GM12865 (cell line): ENCODE measurements around the gene EIF5AL1.
"Not testable (repeated sequence)": the region's sequence is repeated elsewhere in the genome, so short reads cannot be mapped to it uniquely, and the experiment has no call there.

Experiments
- DNase-seq: peaks from one replicate; pipeline ENCODE4 v3.0.0; 2010; ENCODE audit warnings: low read depth
- H3K4me3 ChIP-seq: 2 replicates; pipeline ENCODE4 v1.5.1; 2011; ENCODE audit warnings: mild to moderate bottlenecking, low read depth, low read length, control low read depth
- TF ChIP-seq, protein P1 (sequence below): IDR thresholded peaks from 2 replicates; pipeline ENCODE4 v1.5.1; 2011; ENCODE audit warnings: low read length, control low read depth, low read depth, inconsistent platforms; ENCODE audit not compliant: insufficient read depth; ENCODE audit errors: missing control alignments

The EIF5AL1 gene

DNA sequence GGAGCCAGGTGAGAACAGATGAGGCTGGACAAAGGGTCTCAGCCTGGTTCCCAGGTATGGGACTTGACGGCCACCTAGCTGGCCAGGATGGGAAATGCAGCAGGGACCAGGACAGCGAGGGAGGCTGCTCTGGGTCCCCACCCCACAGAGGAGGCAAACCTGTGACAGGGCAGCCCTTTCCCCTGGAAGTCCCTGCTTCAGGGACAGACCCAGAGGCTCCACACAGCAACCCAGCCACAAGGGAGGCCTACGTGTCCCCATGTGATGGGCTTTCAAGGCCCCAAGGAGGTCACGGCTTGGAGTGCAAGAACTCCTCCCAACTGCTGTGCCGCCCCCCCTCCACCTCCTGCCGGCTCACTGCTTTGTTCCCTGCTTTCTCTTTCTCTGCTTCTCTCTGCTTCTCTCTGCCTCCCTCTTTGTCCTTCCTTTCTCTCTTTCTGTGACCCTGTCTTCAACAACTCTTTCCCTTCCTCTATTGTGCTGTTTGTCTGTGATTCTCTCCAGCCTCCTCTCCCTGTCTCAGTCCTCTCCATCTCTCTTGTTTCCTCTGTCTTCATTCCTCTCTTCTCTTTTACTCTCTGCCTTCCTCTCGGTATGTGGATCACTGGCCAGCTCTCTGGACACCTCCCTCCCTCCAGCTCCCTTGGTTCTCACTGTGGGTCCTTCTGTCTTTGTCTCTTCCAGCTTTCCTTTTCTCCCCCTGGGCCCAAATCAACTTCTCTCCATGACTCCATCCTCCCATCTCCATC is 9.6 kb upstream of the EIF5AL1 start:
- TF ChIP-seq, protein P1, sequence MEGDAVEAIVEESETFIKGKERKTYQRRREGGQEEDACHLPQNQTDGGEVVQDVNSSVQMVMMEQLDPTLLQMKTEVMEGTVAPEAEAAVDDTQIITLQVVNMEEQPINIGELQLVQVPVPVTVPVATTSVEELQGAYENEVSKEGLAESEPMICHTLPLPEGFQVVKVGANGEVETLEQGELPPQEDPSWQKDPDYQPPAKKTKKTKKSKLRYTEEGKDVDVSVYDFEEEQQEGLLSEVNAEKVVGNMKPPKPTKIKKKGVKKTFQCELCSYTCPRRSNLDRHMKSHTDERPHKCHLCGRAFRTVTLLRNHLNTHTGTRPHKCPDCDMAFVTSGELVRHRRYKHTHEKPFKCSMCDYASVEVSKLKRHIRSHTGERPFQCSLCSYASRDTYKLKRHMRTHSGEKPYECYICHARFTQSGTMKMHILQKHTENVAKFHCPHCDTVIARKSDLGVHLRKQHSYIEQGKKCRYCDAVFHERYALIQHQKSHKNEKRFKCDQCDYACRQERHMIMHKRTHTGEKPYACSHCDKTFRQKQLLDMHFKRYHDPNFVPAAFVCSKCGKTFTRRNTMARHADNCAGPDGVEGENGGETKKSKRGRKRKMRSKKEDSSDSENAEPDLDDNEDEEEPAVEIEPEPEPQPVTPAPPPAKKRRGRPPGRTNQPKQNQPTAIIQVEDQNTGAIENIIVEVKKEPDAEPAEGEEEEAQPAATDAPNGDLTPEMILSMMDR: peak; percentile 22

DNA sequence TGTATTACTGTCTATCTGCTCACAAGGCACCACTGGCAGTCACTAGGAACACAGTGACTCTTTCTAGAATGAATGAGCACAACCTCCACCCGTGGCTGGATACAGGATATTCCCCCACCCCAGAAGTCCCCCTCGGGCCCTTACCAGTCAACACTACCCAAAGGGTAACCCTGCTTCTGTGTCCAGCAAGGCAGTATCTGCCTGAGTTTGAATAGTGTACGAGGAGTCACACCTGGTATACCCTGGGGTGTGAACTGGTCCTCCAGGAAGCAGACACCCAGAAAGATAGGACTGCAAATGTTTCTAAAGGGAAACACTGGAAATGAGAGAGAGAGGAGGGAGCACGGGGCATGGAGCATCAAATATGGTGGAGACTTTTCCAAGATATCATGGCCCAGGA is 8.5 kb upstream of the EIF5AL1 start:
- H3K4me3 ChIP-seq, DNase-seq: not testable (repeated sequence)

More for the DNA sequence above, 9.6 kb upstream of the EIF5AL1 start:
- no peak for DNase-seq
- no peak overlapping the region for H3K4me3 ChIP-seq

DNA sequence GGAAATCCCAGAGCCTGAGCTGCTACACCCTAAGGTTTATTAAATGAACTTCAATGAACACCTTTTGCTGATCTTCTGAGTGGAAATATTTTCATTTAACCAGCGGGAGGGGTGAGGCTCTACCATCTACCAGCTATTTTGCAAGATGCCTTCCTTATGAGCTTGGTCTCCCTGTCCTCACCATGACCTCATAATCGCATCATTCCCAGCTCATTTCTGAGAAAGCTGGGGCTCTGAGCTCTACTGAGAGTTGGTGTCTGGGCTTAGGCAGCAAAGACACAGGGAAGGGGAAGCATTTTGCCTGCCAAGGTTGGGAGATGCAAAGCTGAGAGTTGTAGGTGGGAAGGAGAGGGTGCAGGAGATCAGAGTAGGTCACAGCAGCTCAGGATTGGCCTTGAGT is 7.8 kb upstream of the EIF5AL1 start:
- DNase-seq, H3K4me3 ChIP-seq: not testable (repeated sequence)

DNA sequence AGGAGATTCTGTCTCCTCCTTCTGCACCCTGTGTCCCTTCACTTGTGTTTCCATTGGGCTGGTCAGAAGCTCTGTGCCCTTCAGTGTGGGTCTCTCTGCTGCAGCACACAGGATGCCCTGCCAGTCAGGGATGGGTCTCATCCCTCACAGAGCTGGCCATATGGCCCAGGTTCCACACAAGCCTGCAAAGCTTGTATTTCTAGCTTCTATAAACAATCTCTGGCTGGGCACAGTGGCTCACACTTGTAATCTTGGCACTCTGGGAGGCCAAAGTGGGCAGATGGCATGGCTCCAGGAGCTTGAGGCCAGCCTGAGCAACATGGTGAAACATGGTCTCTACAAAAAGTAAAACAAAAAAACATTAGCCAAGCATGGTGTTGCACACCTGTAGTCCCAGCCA is 7.0 kb upstream of the EIF5AL1 start:
- H3K4me3 ChIP-seq, DNase-seq: not testable (repeated sequence)

DNA sequence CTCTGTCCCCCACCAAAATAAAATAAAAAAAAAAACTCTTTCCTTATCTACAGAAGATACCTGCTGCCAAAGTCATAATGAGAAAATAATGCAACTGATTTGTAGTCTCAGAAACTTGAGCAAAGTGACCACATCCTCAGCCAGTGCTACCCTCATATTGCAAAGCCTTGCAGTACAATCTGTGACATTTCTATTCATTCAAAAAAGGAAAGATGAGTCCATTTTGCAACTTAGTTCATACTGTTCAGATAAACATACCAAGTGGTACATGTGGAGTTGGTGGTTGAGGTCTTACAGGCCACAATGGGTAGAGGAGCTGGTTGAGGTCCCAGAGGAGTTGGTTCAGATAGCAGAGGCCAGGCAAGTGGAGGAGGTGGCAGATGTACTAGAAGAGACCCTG is 6.5 kb upstream of the EIF5AL1 start:
- peak; percentile 26 for DNase-seq
- no peak overlapping the region for H3K4me3 ChIP-seq
- TF ChIP-seq, protein P1: no peak

DNA sequence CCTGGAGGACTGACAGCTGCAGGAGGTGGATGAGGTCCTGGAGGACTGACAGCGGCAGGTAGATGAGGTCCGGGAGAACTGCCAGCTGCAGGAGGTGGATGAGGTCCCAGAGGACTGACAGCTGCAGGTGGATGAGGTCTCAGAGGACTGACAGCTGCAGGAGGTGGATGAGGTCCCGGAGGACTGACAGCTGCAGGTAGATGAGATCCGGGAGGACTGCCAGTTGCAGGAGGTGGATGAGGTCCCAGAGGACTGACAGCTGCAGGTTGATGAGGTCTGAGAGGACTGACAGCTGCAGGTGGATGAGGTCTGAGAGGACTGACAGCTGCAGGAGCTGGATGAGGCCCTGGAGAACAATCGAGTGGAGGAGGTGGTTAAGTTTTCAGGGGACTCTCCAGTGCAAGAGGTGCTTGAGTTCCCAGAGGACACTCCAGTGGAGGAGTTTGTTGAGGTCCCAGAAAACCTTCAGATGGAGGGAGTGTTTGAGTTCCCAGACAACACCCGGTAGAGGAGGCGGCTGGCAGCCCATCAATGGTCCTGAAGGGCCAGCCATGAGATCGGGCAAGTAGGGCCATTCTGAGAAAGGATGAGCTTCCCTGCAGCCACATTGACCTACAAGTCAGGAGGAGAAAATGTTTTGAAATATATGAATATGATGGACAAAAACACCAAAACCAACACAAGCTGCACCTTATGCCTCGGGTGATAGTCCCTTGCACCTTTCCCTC is 4.7 kb upstream of the EIF5AL1 start:
- no peak for DNase-seq
- no peak overlapping the region for H3K4me3 ChIP-seq
- TF ChIP-seq, protein P1: no peak

DNA sequence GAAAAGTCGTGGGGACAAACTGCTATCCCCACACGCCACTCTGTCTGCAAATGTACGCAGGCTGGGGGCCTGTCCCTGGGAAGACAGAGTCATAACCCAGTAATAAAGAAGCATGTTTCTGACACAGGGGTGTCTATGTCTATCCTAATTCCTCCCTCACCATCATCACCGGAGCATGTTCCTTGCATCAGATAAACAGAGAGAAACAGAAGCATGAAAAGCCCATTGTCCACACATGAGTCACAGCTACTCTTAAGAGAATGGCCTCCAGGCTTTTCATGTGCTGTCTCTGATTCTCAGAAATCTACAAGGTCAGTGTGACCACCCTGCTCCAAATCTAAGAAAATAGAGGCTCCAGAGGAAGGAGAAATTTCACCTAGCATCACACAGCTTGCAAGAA is 4.1 kb upstream of the EIF5AL1 start:
- not testable (repeated sequence) for H3K4me3 ChIP-seq, DNase-seq

DNA sequence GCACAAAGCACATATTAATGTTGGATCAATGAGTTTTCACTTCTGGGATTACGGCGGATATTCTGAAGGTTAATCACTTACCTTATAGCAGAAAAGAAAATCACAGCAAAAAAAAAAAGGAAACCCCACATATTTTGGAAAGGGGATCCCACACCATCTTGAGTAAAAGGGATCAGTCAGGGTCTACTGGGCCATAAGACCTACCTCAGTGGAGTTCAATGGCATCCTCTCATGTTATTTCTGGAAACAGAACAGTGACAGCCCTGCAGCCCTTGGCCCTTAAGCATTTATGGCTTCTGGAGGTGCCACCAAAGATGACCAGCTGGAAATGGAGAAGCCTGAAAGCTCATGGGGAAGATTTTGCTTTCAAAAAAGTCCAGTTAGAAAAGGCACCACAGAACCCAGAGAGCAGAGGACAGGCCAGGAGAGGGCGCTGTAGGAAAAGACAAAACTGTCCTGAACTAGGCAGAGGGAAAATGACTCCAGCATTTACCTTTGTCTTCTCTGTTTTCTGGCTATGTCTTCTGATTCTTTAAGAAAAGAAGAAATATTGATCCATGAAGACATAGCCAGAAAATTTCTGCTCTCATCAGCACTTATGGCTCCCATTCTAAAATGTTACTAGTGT is 2.9 kb upstream of the EIF5AL1 start:
- not testable (repeated sequence) for DNase-seq, H3K4me3 ChIP-seq

DNA sequence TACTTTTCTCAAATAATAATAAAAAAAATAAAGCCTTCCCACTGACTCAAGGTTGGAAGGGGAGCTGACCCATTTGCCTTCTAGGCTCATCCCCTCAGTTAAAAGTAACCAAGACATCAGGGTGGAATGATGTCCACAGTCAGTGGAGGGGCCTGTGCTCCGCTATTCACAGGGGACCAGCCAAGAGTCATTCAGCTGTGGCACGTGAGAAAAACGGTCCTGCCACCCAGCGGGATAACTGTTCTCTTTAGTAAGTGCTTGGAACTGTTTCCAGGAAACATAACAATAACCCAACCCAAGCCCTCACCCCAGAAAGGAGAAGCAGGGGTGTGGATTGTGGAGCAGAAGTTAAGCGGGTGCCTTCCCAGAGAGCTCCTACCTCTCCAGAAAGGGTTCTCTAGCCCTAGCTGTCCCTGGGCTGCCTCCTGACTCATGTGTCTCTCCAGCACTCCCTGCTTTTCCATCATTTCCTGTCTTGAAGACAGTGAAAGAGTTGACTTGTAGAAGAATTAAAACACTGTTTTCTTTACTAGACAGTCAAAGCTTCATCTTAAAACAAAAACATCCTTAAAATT is 2.3 kb upstream of the EIF5AL1 start:
- H3K4me3 ChIP-seq, DNase-seq: not testable (repeated sequence)

DNA sequence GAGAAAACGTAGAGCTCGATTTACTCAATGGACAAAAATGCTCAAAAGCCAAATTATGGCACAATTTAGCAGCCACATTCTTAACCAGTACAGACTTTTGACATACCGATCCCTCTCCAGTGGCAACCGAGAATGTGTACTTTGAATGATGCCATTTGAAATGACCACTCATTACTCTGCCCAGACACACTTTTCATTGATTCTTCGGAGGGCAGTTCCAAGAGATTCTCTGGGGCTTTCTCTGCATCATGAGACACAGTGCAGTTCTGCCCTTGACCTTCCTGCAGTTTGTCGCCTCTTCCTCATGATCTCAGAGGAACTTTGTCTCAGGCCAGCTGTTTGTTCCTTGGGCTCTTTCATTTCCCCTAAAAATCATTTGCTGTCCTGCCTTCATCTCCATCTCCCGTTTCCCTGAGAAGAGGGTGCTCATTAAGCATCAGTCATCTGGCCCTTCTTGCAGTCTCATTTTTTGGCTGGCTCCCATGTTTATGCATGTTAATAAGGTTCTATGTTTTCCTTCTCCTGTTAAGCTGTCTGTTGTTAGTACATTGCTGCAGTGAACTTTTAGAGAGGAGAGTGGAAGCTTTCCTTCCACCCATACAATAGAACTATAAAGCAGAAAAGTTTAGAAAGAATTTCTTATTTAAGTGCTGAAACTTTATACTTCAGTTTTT is 4.3 kb downstream of the EIF5AL1 start:
- H3K4me3 ChIP-seq, DNase-seq: not testable (repeated sequence)

DNA sequence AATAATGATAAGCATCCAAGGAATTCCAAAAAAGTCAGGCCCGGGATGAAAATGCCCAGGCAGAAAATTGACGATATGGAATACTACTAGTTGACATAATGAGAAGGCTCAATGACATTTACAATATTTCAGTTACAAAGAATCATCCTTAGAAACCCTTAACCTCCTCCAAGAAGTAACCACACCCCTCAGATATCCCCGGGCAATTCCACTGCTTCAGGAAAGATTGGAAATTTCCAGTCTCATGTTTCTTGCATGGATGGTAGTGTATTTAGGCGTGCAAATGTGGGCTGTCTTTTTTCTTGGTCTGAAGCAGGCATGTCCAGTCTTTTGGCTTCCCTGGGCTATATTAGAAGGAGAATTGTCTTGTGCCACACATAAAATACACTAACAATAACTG is 5.2 kb downstream of the EIF5AL1 start:
- not testable (repeated sequence) for H3K4me3 ChIP-seq, DNase-seq

DNA sequence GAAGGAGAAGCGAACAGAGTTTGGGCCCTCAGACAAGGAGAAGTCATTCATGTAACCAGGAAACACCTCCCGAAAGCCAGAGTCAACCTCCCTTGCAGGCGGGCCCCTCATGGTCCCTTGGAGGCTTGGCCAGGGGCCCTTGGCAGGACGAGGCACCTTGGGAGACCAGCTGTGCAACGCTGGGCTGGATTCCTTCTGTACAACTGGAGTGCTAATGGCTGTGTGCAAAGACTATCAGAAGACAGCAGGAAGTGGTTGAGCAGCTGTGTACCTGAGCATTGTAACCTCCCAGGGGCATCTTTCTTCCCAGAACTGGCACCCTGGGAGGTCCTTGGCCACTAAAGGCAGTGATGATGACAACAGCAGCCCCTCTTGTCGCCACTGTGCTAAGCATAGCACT is 9.4 kb downstream of the EIF5AL1 start:
- not testable (repeated sequence) for H3K4me3 ChIP-seq, DNase-seq

DNA sequence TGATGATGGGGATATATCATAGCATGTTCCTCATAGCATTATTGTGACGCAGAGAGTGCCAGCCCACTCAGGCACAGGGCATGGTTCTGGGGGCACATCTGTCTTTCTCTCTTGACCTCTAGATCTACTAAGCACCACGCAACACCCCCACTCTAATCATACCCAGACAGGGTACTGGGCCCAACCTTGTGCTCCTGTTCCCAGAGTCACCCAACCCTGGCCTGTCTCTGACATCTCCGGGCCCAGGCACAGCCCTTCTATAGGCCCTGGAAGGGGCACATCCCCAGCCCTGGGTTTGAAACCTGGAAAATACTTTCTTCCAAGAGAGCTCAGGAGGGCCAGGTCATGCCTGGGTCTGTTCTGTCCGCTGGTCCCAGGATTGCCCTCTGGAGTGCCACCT is 10.1 kb downstream of the EIF5AL1 start:
- H3K4me3 ChIP-seq, DNase-seq: not testable (repeated sequence)

DNA sequence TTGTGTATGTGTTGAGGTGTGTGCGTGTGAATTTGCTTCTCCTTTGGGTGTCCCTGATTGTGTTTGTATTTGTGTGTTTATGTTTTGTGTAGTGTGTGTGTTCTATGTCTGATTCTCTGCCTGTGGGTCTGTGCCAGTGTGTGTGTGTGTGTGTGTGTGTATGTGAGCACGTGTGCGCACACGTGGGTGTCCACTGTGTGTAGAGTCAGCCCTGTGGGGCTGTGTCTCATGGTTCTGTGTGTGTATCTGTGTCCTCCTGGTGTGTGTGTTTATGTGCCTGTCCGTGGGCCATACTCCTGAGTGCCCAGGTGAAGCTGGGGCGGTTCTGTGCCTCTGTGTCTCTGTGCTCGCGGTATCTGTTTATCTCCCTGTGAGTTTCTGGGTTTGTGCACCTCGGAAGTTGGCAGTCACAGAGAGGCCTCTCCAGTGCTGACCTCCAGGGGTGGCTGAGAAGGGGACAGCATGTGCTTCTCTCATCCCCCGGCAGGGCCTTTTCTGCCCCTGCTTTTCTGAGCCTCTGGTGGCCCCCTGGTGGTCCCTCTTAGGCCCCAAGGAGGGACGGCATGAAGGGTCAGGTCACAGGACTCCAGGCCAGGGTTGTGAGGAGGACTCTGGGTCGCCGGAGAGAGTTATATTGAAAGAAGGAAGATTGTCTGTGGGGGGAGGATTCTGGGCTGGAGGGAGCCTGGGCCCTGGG is 11.0 kb downstream of the EIF5AL1 start:
- H3K4me3 ChIP-seq, DNase-seq: not testable (repeated sequence)
